Naive thymus-derived CD8-positive, alpha-beta T cell (primary cell): ENCODE measurements around the gene TNFSF8. TPM values are rescaled to one million over a fixed set of nuclear protein-coding genes. Genes with fewer than 3 reads are reported as not detected.
A peak's percentile ranks its signal among the peaks of the same experiment; 100 is the strongest.

Experiments
- ATAC-seq, 2 donors: fragments of 150-1000 bp; cut with Tn5 transposase in 1 of 2; sonication (Bioruptor Pico), chemical (Tn5 transposase) in 1 of 2; 1 replicate in 1 of 2; 2 replicates in 1 of 2; pipeline ENCODE4 v1.10.0; 2021; ENCODE audit warnings: mild to moderate bottlenecking in 2 of 2, moderate library complexity in 2 of 2
- POLR2A ChIA-PET: fragments of 350-600 bp; sonication (Branson Sonifier 250); formaldehyde crosslinking; loops from one replicate; lab custom pipeline; 2021; ENCODE audit warnings: antibody characterized with exemption; lab: Charles Lee
- DNase-seq, 10 donors: peaks; one replicate each; pipeline versions ENCODE4 v3.0.0 to v3.0.0-alpha.2; 2020 to 2022
- H3K27ac Mint-ChIP-seq, 10 donors: one replicate each; pipeline ENCODE4 v1.8.0; 2020 to 2022; ENCODE audit warnings: mild to moderate bottlenecking in 10 of 10, mixed read lengths in 10 of 10, moderate library complexity in 4 of 10, inconsistent platforms in 1 of 10
- H3K27me3 Mint-ChIP-seq, 5 donors: one replicate each; pipeline ENCODE4 v1.8.0; 2021 to 2022; ENCODE audit warnings: mixed read lengths in 5 of 5
- H3K36me3 Mint-ChIP-seq, 3 donors: one replicate each; pipeline ENCODE4 v1.8.0; 2020 to 2022; ENCODE audit warnings: mixed read lengths in 3 of 3, mild to moderate bottlenecking in 2 of 3, inconsistent platforms in 1 of 3
- H3K4me1 Mint-ChIP-seq, 4 donors: one replicate each; pipeline ENCODE4 v1.8.0; 2021 to 2022; ENCODE audit warnings: mixed read lengths in 4 of 4
- H3K4me3 Mint-ChIP-seq, 10 donors: one replicate each; pipeline ENCODE4 v1.8.0; 2020 to 2022; ENCODE audit warnings: mild to moderate bottlenecking in 10 of 10, mixed read lengths in 10 of 10, moderate library complexity in 6 of 10, inconsistent platforms in 1 of 10
- H3K9me3 Mint-ChIP-seq, 9 donors: one replicate each; pipeline ENCODE4 v1.8.0; 2020 to 2022; ENCODE audit warnings: mixed read lengths in 9 of 9, mild to moderate bottlenecking in 3 of 9, inconsistent platforms in 1 of 9, moderate library complexity in 1 of 9
- polyA plus RNA-seq, 3 donors: library from polyadenylated mRNA; unstranded; fragments of 300-500 nt; fragmentation: Illumina TruSeq; gene quantifications; one replicate each; pipeline ENCODE4 v1.2.3, GENCODE V29; 2021
- total RNA-seq, 8 experiments: library from RNA in 2 of 8; stranded (reverse) in 2 of 8; gene quantifications; one replicate each; pipeline ENCODE4 v1.2.3 and lab custom pipeline; 2021 to 2026

TNFSF8 gene
- total and polyA plus RNA-seq, 5 experiments from 2014 or later: 15.9 to 81.3 (median 38.4) TPM

GRCh38 chr9:114931407-114931806 lies 1.0 kb upstream of the TNFSF8 start:
- ATAC-seq: no peak
- Mint-ChIP-seq H3K36me3 (peaks cover 0 to 5% (median 4%) of the 10 kb centered on the region in 3 donors), H3K27ac (peak overlapping the region; percentile 92 to 100 (median 99)), H3K27me3 (no peaks in the 10 kb centered on the region), H3K4me3 (peak overlapping the region; percentile 83 to 100 (median 97)), H3K4me1 (peaks cover 27 to 45% (median 43%) of the 10 kb centered on the region in 4 donors), H3K9me3 (no peaks in the 10 kb centered on the region)
- POLR2A ChIA-PET: interaction anchor here (1.1 to 4.8 kb wide), 2 partner anchors 16 to 22 kb away, joined by 3 to 55 read pairs; no protein-coding TSS in a partner anchor
- DNase-seq: no peak

- peak overlapping the region; percentile 83 to 96 (median 92) for H3K4me3 Mint-ChIP-seq
- H3K36me3 Mint-ChIP-seq: peaks cover 0 to 17% (median 7%) of the 10 kb centered on the region in 3 donors
- POLR2A ChIA-PET: interaction anchor here (0.5 to 4.8 kb wide), 17 partner anchors 9 to 1350 kb away, joined by 3 to 55 read pairs (median 4); no protein-coding TSS in a partner anchor
These were observed 1.2 kb downstream of the TNFSF8 start for GRCh38 chr9:114929201-114929600.

GRCh38 chr9:114928671-114929070 lies 1.7 kb downstream of the TNFSF8 start:
- no peak for DNase-seq

More at GRCh38 chr9:114929201-114929600, 1.2 kb downstream of the TNFSF8 start:
- peak overlapping the region; percentile 90 to 99 (median 95) for H3K27ac Mint-ChIP-seq
- peaks cover 39 to 66% (median 61%) of the 10 kb centered on the region in 4 donors for H3K4me1 Mint-ChIP-seq
- DNase-seq: peak in 5 of 10 donors; percentile 62 to 84 (median 74)
- ATAC-seq: peak; percentile 70 to 76
- H3K27me3 Mint-ChIP-seq: no peaks in the 10 kb centered on the region
- no peaks in the 10 kb centered on the region for H3K9me3 Mint-ChIP-seq

GRCh38 chr9:114928136-114928535 lies 2.3 kb downstream of the TNFSF8 start:
- Mint-ChIP-seq H3K27me3 (no peaks in the 10 kb centered on the region), H3K9me3 (no peaks in the 10 kb centered on the region), H3K4me1 (peaks cover 36 to 75% (median 68%) of the 10 kb centered on the region in 4 donors), H3K27ac (peak overlapping the region; percentile 90 to 99 (median 94)), H3K36me3 (peaks cover 0 to 21% (median 8%) of the 10 kb centered on the region in 3 donors), H3K4me3 (peak overlapping the region; percentile 83 to 96 (median 92))
- POLR2A ChIA-PET: interaction anchor here (1.0 to 4.8 kb wide), 8 partner anchors 8 to 555 kb away, joined by 3 to 55 read pairs (median 4); no protein-coding TSS in a partner anchor
- ATAC-seq: no peak
- peak in 2 of 10 donors; percentile 21 to 36 for DNase-seq

More at GRCh38 chr9:114928671-114929070, 1.7 kb downstream of the TNFSF8 start:
- no peaks in the 10 kb centered on the region for H3K27me3 Mint-ChIP-seq
- POLR2A ChIA-PET: interaction anchor here (0.5 to 4.8 kb wide), 12 partner anchors 9 to 556 kb away, joined by 3 to 55 read pairs (median 4); no protein-coding TSS in a partner anchor
- H3K36me3 Mint-ChIP-seq: peaks cover 0 to 20% (median 7%) of the 10 kb centered on the region in 3 donors
- H3K4me1 Mint-ChIP-seq: peaks cover 37 to 69% (median 66%) of the 10 kb centered on the region in 4 donors
- peak overlapping the region; percentile 83 to 96 (median 92) for H3K4me3 Mint-ChIP-seq
- ATAC-seq: no peak
- no peaks in the 10 kb centered on the region for H3K9me3 Mint-ChIP-seq
- peak overlapping the region; percentile 90 to 99 (median 95) for H3K27ac Mint-ChIP-seq

- Mint-ChIP-seq H3K4me1 (peaks cover 44 to 86% (median 72%) of the 10 kb centered on the region in 4 donors), H3K4me3 (peak overlapping the region; percentile 52 to 75 (median 62)), H3K27me3 (no peaks in the 10 kb centered on the region), H3K9me3 (no peaks in the 10 kb centered on the region), H3K36me3 (peaks cover 0 to 32% (median 18%) of the 10 kb centered on the region in 3 donors), H3K27ac (peak overlapping the region in 8 of 10 donors; percentile 11 to 79 (median 36))
- no peak for ATAC-seq
- no peak for DNase-seq
- POLR2A ChIA-PET: interaction anchor here (1.3 kb wide), 1 partner anchor 13 kb away, joined by 3 read pairs; no protein-coding TSS in a partner anchor
These were observed 4.7 kb downstream of the TNFSF8 start for GRCh38 chr9:114925672-114926071.

- POLR2A ChIA-PET: interaction anchor here (1.3 kb wide), 1 partner anchor 13 kb away, joined by 3 read pairs; no protein-coding TSS in a partner anchor
- H3K9me3 Mint-ChIP-seq: no peaks in the 10 kb centered on the region
- no peaks in the 10 kb centered on the region for H3K27me3 Mint-ChIP-seq
- H3K4me3 Mint-ChIP-seq: peak overlapping the region in 9 of 10 donors; percentile 8 to 69 (median 41)
- DNase-seq: no peak
- H3K36me3 Mint-ChIP-seq: peaks cover 0 to 33% (median 18%) of the 10 kb centered on the region in 3 donors
- ATAC-seq: no peak
- H3K27ac Mint-ChIP-seq: peak overlapping the region in 7 of 10 donors; percentile 25 to 73 (median 46)
- H3K4me1 Mint-ChIP-seq: peaks cover 42 to 84% (median 74%) of the 10 kb centered on the region in 4 donors
These were observed 5.4 kb downstream of the TNFSF8 start for GRCh38 chr9:114925039-114925438.

- Mint-ChIP-seq H3K4me3 (peak overlapping the region in 7 of 10 donors; percentile 8 to 69 (median 44)), H3K36me3 (peaks cover 0 to 40% (median 18%) of the 10 kb centered on the region in 3 donors), H3K4me1 (peaks cover 48 to 91% (median 81%) of the 10 kb centered on the region in 4 donors), H3K9me3 (no peaks in the 10 kb centered on the region), H3K27ac (peak overlapping the region in 7 of 10 donors; percentile 25 to 73 (median 48)), H3K27me3 (no peaks in the 10 kb centered on the region)
- ATAC-seq: no peak
- POLR2A ChIA-PET: no interaction called here
- DNase-seq: no peak
These were observed 6.1 kb downstream of the TNFSF8 start for GRCh38 chr9:114924327-114924726.

- Mint-ChIP-seq H3K4me1 (peaks cover 50 to 90% (median 84%) of the 10 kb centered on the region in 4 donors), H3K27ac (peak overlapping the region in 3 of 10 donors; percentile 4 to 43 (median 38)), H3K36me3 (peaks cover 0 to 42% (median 18%) of the 10 kb centered on the region in 3 donors), H3K9me3 (no peaks in the 10 kb centered on the region), H3K4me3 (peak overlapping the region in 5 of 10 donors; percentile 19 to 50 (median 20)), H3K27me3 (no peaks in the 10 kb centered on the region)
- ATAC-seq: no peak
- POLR2A ChIA-PET: interaction anchor here (0.6 kb wide), 1 partner anchor 384 kb away, joined by 3 read pairs; no protein-coding TSS in a partner anchor
- no peak for DNase-seq
These were observed 6.5 kb downstream of the TNFSF8 start for GRCh38 chr9:114923918-114924317.

- no peaks in the 10 kb centered on the region for H3K9me3 Mint-ChIP-seq
- H3K27me3 Mint-ChIP-seq: no peaks in the 10 kb centered on the region
- ATAC-seq (no peak), DNase-seq (no peak)
- POLR2A ChIA-PET: interaction anchor here (1.6 to 3.1 kb wide), 3 partner anchors 9 to 12 kb away, joined by 4 to 11 read pairs (median 6); partner anchors contain the start of gene TNFSF8
- peak overlapping the region in 6 of 10 donors; percentile 16 to 52 (median 34) for H3K4me3 Mint-ChIP-seq
- H3K4me1 Mint-ChIP-seq: peaks cover 45 to 98% (median 82%) of the 10 kb centered on the region in 4 donors
- peak overlapping the region in 6 of 10 donors; percentile 26 to 77 (median 42) for H3K27ac Mint-ChIP-seq
- H3K36me3 Mint-ChIP-seq: peaks cover 8 to 62% (median 29%) of the 10 kb centered on the region in 3 donors
These were observed 9.2 kb downstream of the TNFSF8 start for GRCh38 chr9:114921171-114921570.

- no peak for DNase-seq
- peaks cover 37 to 95% (median 80%) of the 10 kb centered on the region in 4 donors for H3K4me1 Mint-ChIP-seq
- ATAC-seq: no peak
- H3K36me3 Mint-ChIP-seq: peaks cover 8 to 68% (median 38%) of the 10 kb centered on the region in 3 donors
- peak overlapping the region in 5 of 10 donors; percentile 6 to 61 (median 43) for H3K27ac Mint-ChIP-seq
- H3K27me3 Mint-ChIP-seq: no peaks in the 10 kb centered on the region
- H3K9me3 Mint-ChIP-seq: no peaks in the 10 kb centered on the region
- POLR2A ChIA-PET: interaction anchor here (1.6 to 3.1 kb wide), 2 partner anchors 9 to 11 kb away, joined by 7 to 11 read pairs; partner anchors contain the start of gene TNFSF8
- peak overlapping the region in 8 of 10 donors; percentile 0 to 43 (median 11) for H3K4me3 Mint-ChIP-seq
These were observed 10.8 kb downstream of the TNFSF8 start for GRCh38 chr9:114919611-114920010.

- no peak overlapping the region for H3K4me3 Mint-ChIP-seq
- H3K9me3 Mint-ChIP-seq: no peaks in the 10 kb centered on the region
- ATAC-seq (no peak), DNase-seq (no peak)
- peak overlapping the region in 4 of 10 donors; percentile 6 to 59 (median 38) for H3K27ac Mint-ChIP-seq
- H3K36me3 Mint-ChIP-seq: peaks cover 8 to 77% (median 39%) of the 10 kb centered on the region in 3 donors
- no peaks in the 10 kb centered on the region for H3K27me3 Mint-ChIP-seq
- H3K4me1 Mint-ChIP-seq: peaks cover 33 to 91% (median 66%) of the 10 kb centered on the region in 4 donors
- POLR2A ChIA-PET: interaction anchor here (1.2 kb wide), 1 partner anchor 13 kb away, joined by 4 read pairs; no protein-coding TSS in a partner anchor
These were observed 13.9 kb downstream of the TNFSF8 start for GRCh38 chr9:114916481-114916880.

- no peaks in the 10 kb centered on the region for H3K9me3 Mint-ChIP-seq
- peaks cover 8 to 73% (median 44%) of the 10 kb centered on the region in 3 donors for H3K36me3 Mint-ChIP-seq
- POLR2A ChIA-PET: no interaction called here
- H3K27me3 Mint-ChIP-seq: no peaks in the 10 kb centered on the region
- H3K27ac Mint-ChIP-seq: peak overlapping the region in 9 of 10 donors; percentile 13 to 90 (median 50)
- DNase-seq (no peak), ATAC-seq (no peak)
- H3K4me1 Mint-ChIP-seq: peaks cover 25 to 91% (median 66%) of the 10 kb centered on the region in 4 donors
- no peak overlapping the region for H3K4me3 Mint-ChIP-seq
These were observed 16.3 kb downstream of the TNFSF8 start for GRCh38 chr9:114914139-114914538.
